Mesothelial cell of epicardium (in vitro differentiated cells): ENCODE results near the gene CLCN7. TPM values are rescaled to one million over a fixed set of nuclear protein-coding genes. Genes with fewer than 3 reads are reported as not detected.
A peak's percentile ranks its signal among the peaks of the same experiment; 100 is the strongest.

ENCODE experiments used
- DNase-seq, 2 experiments: peaks; one replicate each; pipeline ENCODE4 v3.0.0; 2021; ENCODE audit warnings: low spot score in 2 of 2; ENCODE audit not compliant: unreplicated experiment in 2 of 2
- H3K27ac Mint-ChIP-seq: 2 replicates; pipeline ENCODE4 v1.8.0; 2021; ENCODE audit warnings: mixed read lengths
- H3K27me3 Mint-ChIP-seq: 2 replicates; pipeline ENCODE4 v1.8.0; 2021; ENCODE audit warnings: low read depth, mixed read lengths
- H3K36me3 Mint-ChIP-seq: 2 replicates; pipeline ENCODE4 v1.8.0; 2021; ENCODE audit warnings: mixed read lengths
- H3K4me1 Mint-ChIP-seq: 2 replicates; pipeline ENCODE4 v1.8.0; 2021; ENCODE audit warnings: mixed read lengths
- H3K4me3 Mint-ChIP-seq: 2 replicates; pipeline ENCODE4 v1.8.0; 2021; ENCODE audit warnings: mild to moderate bottlenecking, moderate library complexity, mixed read lengths
- H3K9me3 Mint-ChIP-seq: 2 replicates; pipeline ENCODE4 v1.8.0; 2021; ENCODE audit warnings: mixed read lengths
- CTCF ChIP-seq: fragments of 200-600 bp; sonication (generic); IDR thresholded peaks from one replicate; pipeline ENCODE4 v1.5.0; 2021; ENCODE audit warnings: antibody characterized with exemption; ENCODE audit not compliant: unreplicated experiment
- total RNA-seq: library from RNA; stranded (reverse); gene quantifications from 3 replicates; pipeline ENCODE4 v1.2.1, GENCODE V29; 2021

CLCN7 gene
- total RNA-seq = 94.5 to 96.1 TPM (median 94.6 TPM) in 3 replicates

- H3K27me3 Mint-ChIP-seq = peaks cover 2% of the 10 kb centered on the region
- peaks cover 10% of the 10 kb centered on the region for H3K9me3 Mint-ChIP-seq
- H3K27ac Mint-ChIP-seq = peak within 1 kb of the TSS; percentile 87
- peaks cover 19% of the 10 kb centered on the region for H3K4me1 Mint-ChIP-seq
- no peaks in the 10 kb centered on the region for H3K36me3 Mint-ChIP-seq
- no peak for TF ChIP-seq CTCF
- DNase-seq = peak; percentile 76 to 86
- H3K4me3 Mint-ChIP-seq = peak within 1 kb of the TSS; percentile 72
These were observed at the start of gene CLCN7 for GRCh38 chr16:1474796-1475551. TSS of gene CLCN7 (minus strand) at chr16:1475028. CDS start at chr16:1474974, 54 bp downstream.

- no peak for DNase-seq
- no peaks in the 10 kb centered on the region for H3K27me3 Mint-ChIP-seq
- H3K4me1 Mint-ChIP-seq = peaks cover 9% of the 10 kb centered on the region
- H3K9me3 Mint-ChIP-seq = no peaks in the 10 kb centered on the region
- H3K27ac Mint-ChIP-seq = no peak overlapping the region
- peaks cover 7% of the 10 kb centered on the region for H3K36me3 Mint-ChIP-seq
- TF ChIP-seq CTCF = no peak
- no peak overlapping the region for H3K4me3 Mint-ChIP-seq
These were observed 49.5 kb upstream of the CLCN7 start for GRCh38 chr16:1524366-1524765.

GRCh38 chr16:1523581-1524245, 48.9 kb upstream of the CLCN7 start:
- Mint-ChIP-seq H3K4me3 (no peak overlapping the region), H3K27ac (no peak overlapping the region), H3K4me1 (peaks cover 8% of the 10 kb centered on the region), H3K36me3 (peaks cover 10% of the 10 kb centered on the region), H3K9me3 (no peaks in the 10 kb centered on the region), H3K27me3 (no peaks in the 10 kb centered on the region)
- TF ChIP-seq CTCF = no peak
- no peak for DNase-seq

- no peak overlapping the region for H3K27ac Mint-ChIP-seq
These were observed 45.6 kb upstream of the CLCN7 start for GRCh38 chr16:1520461-1520860.

GRCh38 chr16:1519831-1520230, 45.0 kb upstream of the CLCN7 start:
- peaks cover 7% of the 10 kb centered on the region for H3K9me3 Mint-ChIP-seq
- H3K27me3 Mint-ChIP-seq = no peaks in the 10 kb centered on the region
- H3K36me3 Mint-ChIP-seq = peaks cover 25% of the 10 kb centered on the region
- H3K4me1 Mint-ChIP-seq = no peaks in the 10 kb centered on the region
- DNase-seq = no peak
- no peak for TF ChIP-seq CTCF
- no peak overlapping the region for H3K4me3 Mint-ChIP-seq
- H3K27ac Mint-ChIP-seq = no peak overlapping the region

More at GRCh38 chr16:1520461-1520860, 45.6 kb upstream of the CLCN7 start:
- DNase-seq = no peak
- Mint-ChIP-seq H3K27me3 (no peaks in the 10 kb centered on the region), H3K9me3 (peaks cover 3% of the 10 kb centered on the region), H3K4me1 (no peaks in the 10 kb centered on the region), H3K36me3 (peaks cover 19% of the 10 kb centered on the region), H3K4me3 (no peak overlapping the region)
- TF ChIP-seq CTCF = no peak
